B cell (primary cell): ENCODE measurements around the gene KRT77. TPM values are rescaled to one million over a fixed set of nuclear protein-coding genes. Genes with fewer than 3 reads are reported as not detected.

Experiments used
- ATAC-seq: fragments of 200-7000 bp; cut with Tn5 transposase; one replicate; pipeline ENCODE4 v1.10.0; 2021; ENCODE audit warnings: low read depth, mild to moderate bottlenecking, moderate number of reproducible peaks, moderate library complexity
- CTCF ChIA-PET: fragments of 350-600 bp; sonication (Branson Sonifier 250); formaldehyde crosslinking; loops from one replicate; lab custom pipeline; 2021; ENCODE audit warnings: antibody characterized with exemption, inconsistent platforms; lab: Charles Lee
- POLR2A ChIA-PET: fragments of 350-600 bp; sonication (Branson Sonifier 250); formaldehyde crosslinking; loops from one replicate; lab custom pipeline; 2021; ENCODE audit warnings: antibody characterized with exemption; lab: Charles Lee
- DNase-seq: peaks from one replicate; pipeline ENCODE4 v3.0.0; 2013
- H2AFZ ChIP-seq: 2 replicates; pipeline ENCODE4 v1.6.1; 2012; ENCODE audit warnings: mild to moderate bottlenecking, low read depth, low read length; ENCODE audit not compliant: insufficient read depth, poor library complexity, severe bottlenecking
- H3K27ac ChIP-seq, 2 donors: 1 replicate in 1 of 2; 2 replicates in 1 of 2; pipeline ENCODE4 v1.5.1; 2012 to 2013; ENCODE audit warnings: low read length in 2 of 2, mild to moderate bottlenecking in 2 of 2, moderate library complexity in 1 of 2
- H3K27me3 ChIP-seq, 4 experiments: fragments of 200-600 bp in 1 of 4; sonication (generic) in 1 of 4; replicated peaks in 1 of 4; 1 replicate in 2 of 4; 2 replicates in 2 of 4; pipeline versions ENCODE4 v1.6.1 to v1.7.0; 2013 to 2016; ENCODE audit warnings: low read length in 3 of 4, mild to moderate bottlenecking in 2 of 4, mixed read lengths in 1 of 4, moderate library complexity in 1 of 4; ENCODE audit not compliant: insufficient read depth in 4 of 4, control insufficient read depth in 3 of 4; ENCODE audit errors: control extremely low read depth in 1 of 4
- H3K36me3 ChIP-seq, 2 experiments: replicated peaks in 1 of 2; 1 replicate in 1 of 2; 2 replicates in 1 of 2; pipeline versions ENCODE4 v1.6.1 to v1.7.1; 2013; ENCODE audit warnings: low read length in 1 of 2; ENCODE audit not compliant: insufficient read depth in 2 of 2, control insufficient read depth in 1 of 2; ENCODE audit errors: control extremely low read depth in 1 of 2, extremely low read depth in 1 of 2
- H3K4me1 ChIP-seq, 2 donors: fragments of 200-600 bp in 1 of 2; sonication (generic) in 1 of 2; 1 replicate in 1 of 2; 2 replicates in 1 of 2; pipeline versions ENCODE4 v1.5.1 to v1.6.1; 2013 to 2017; ENCODE audit warnings: low read length in 2 of 2; ENCODE audit not compliant: control insufficient read depth in 2 of 2, insufficient read depth in 2 of 2
- H3K4me2 ChIP-seq: replicated peaks from 2 replicates; pipeline ENCODE3; 2012; ENCODE audit warnings: mild to moderate bottlenecking, low read depth, low read length; ENCODE audit not compliant: poor library complexity, severe bottlenecking
- H3K4me3 ChIP-seq, 5 experiments: fragments of 200-600 bp in 1 of 5; sonication (generic) in 1 of 5; 1 replicate in 3 of 5; 2 replicates in 2 of 5; pipeline versions ENCODE4 v1.5.1 to v1.7.0; 2011 to 2016; ENCODE audit warnings: low read length in 4 of 5, mild to moderate bottlenecking in 4 of 5, low read depth in 2 of 5, control low read depth in 1 of 5, moderate library complexity in 1 of 5; ENCODE audit not compliant: insufficient read depth in 1 of 5; ENCODE audit errors: control extremely low read depth in 1 of 5, extremely low read depth in 1 of 5
- H3K79me2 ChIP-seq: fragments of 200-600 bp; sonication (generic); one replicate; pipeline ENCODE4 v1.6.0; 2016; ENCODE audit warnings: low read length; ENCODE audit not compliant: control insufficient read depth, insufficient read depth
- H3K9ac ChIP-seq: fragments of 200-600 bp; sonication (generic); 2 replicates; pipeline ENCODE4 v1.6.1; 2017; ENCODE audit warnings: mild to moderate bottlenecking, low read length, moderate library complexity
- H3K9me3 ChIP-seq, 3 donors: one replicate each; pipeline versions ENCODE4 v1.6.1 to v1.7.1; 2013; ENCODE audit warnings: low read length in 2 of 3; ENCODE audit not compliant: control insufficient read depth in 2 of 3, insufficient read depth in 1 of 3; ENCODE audit errors: control extremely low read depth in 1 of 3
- H4K20me1 ChIP-seq: 2 replicates; pipeline ENCODE4 v1.6.0; 2012; ENCODE audit warnings: mild to moderate bottlenecking, low read length; ENCODE audit not compliant: insufficient read depth, control insufficient read depth, poor library complexity, severe bottlenecking
- H3K27ac Mint-ChIP-seq: one replicate; pipeline ENCODE4 v1.8.0; 2021; ENCODE audit warnings: mixed read lengths
- H3K27me3 Mint-ChIP-seq: one replicate; pipeline ENCODE4 v1.8.0; 2021; ENCODE audit warnings: mixed read lengths
- H3K4me1 Mint-ChIP-seq: one replicate; pipeline ENCODE4 v1.8.0; 2021; ENCODE audit warnings: mixed read lengths
- H3K4me3 Mint-ChIP-seq: one replicate; pipeline ENCODE4 v1.8.0; 2021; ENCODE audit warnings: mixed read lengths
- H3K9me3 Mint-ChIP-seq: one replicate; pipeline ENCODE4 v1.8.0; 2022; ENCODE audit warnings: mixed read lengths; ENCODE audit not compliant: insufficient read depth
- EZH2 ChIP-seq: IDR thresholded peaks from 2 replicates; pipeline ENCODE4 v1.6.1; 2012; ENCODE audit warnings: borderline replicate concordance, low read depth, mild to moderate bottlenecking, moderate library complexity, low read length; ENCODE audit not compliant: insufficient read depth, poor library complexity, severe bottlenecking
- WGBS: methylation state at CpG from one replicate; pipeline ENCODE4 v1.1.5; 2013; ENCODE audit warnings: missing lambda C conversion rate; ENCODE audit not compliant: insufficient coverage; 5-methylcytosine and 5-hydroxymethylcytosine counted together
- intact Hi-C: fragments of 100-400 bp; cut with micrococcal nuclease; formaldehyde crosslinking; loops from one replicate; pipeline ENCODE4 v1.10.0; 2022
- polyA plus RNA-seq: library from polyadenylated mRNA; depleted of rRNA; stranded (reverse); fragments of >200 nt; gene quantifications from 2 replicates; pipeline ENCODE4 v1.2.3, GENCODE V29; 2012
- total RNA-seq, 2 donors: library from RNA; stranded (reverse); fragments of 120-200 nt in 1 of 2; gene quantifications; 1 replicate in 1 of 2; 2 replicates in 1 of 2; pipeline versions ENCODE4 v1.2.3 to v1.2.4, GENCODE V29; 2013 to 2022
- TF ChIP-seq, protein P1 (sequence below): fragments of 200-600 bp; IDR thresholded peaks from one replicate; pipeline ENCODE4 v1.8.0; 2022; ENCODE audit warnings: antibody characterized with exemption, mild to moderate bottlenecking

Gene KRT77
- total and polyA plus RNA-seq, 2 donors (not counting 1 experiment from before 2014, with no cell fraction given): not detected

DNA sequence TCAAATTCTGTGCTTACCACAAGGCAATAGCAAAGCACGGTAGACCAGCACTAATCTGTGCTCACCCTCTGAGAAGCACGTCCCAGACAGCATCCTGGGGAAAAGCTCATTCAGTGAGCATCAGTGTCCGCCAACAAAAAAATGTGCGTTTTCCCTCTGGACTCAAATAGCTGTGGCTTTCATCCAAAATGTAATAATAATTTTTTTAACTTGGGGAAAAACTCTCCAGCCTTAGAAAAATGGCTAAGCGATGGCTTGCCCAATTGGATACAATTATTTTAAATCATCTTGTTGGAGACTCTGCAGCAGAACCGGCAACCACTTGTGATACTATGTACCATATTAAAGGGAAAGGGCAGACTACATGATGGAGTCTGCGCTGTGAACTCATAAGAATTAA is 1.1 kb upstream of the KRT77 start:
- WGBS: 90% methylated on average over 3 of the region's 7 CpGs
- H3K9ac ChIP-seq: no peak overlapping the region
- Mint-ChIP-seq H3K27me3 (peaks cover 36% of the 10 kb centered on the region), H3K4me3 (no peak overlapping the region), H3K4me1 (no peaks in the 10 kb centered on the region), H3K9me3 (no peaks in the 10 kb centered on the region), H3K27ac (no peak overlapping the region)
- no peak overlapping the region for H3K4me3 ChIP-seq
- no peak overlapping the region for H3K4me2 ChIP-seq
- DNase-seq (no peak), ATAC-seq (no peak)
- H4K20me1 ChIP-seq: no peaks in the 10 kb centered on the region
- H3K79me2 ChIP-seq: no peaks in the 10 kb centered on the region
- intact Hi-C loops: no loop called here
- no peak overlapping the region for H3K27ac ChIP-seq
- no peak for TF ChIP-seq EZH2
- TF ChIP-seq, protein P1, sequence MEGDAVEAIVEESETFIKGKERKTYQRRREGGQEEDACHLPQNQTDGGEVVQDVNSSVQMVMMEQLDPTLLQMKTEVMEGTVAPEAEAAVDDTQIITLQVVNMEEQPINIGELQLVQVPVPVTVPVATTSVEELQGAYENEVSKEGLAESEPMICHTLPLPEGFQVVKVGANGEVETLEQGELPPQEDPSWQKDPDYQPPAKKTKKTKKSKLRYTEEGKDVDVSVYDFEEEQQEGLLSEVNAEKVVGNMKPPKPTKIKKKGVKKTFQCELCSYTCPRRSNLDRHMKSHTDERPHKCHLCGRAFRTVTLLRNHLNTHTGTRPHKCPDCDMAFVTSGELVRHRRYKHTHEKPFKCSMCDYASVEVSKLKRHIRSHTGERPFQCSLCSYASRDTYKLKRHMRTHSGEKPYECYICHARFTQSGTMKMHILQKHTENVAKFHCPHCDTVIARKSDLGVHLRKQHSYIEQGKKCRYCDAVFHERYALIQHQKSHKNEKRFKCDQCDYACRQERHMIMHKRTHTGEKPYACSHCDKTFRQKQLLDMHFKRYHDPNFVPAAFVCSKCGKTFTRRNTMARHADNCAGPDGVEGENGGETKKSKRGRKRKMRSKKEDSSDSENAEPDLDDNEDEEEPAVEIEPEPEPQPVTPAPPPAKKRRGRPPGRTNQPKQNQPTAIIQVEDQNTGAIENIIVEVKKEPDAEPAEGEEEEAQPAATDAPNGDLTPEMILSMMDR: no peak
- no peaks in the 10 kb centered on the region for H3K4me1 ChIP-seq
- POLR2A ChIA-PET: no interaction called here
- H3K9me3 ChIP-seq: no peaks in the 10 kb centered on the region
- no peaks in the 10 kb centered on the region for H3K27me3 ChIP-seq
- H3K36me3 ChIP-seq: no peaks in the 10 kb centered on the region
- no peak overlapping the region for H2AFZ ChIP-seq
- CTCF ChIA-PET: no interaction called here

DNA sequence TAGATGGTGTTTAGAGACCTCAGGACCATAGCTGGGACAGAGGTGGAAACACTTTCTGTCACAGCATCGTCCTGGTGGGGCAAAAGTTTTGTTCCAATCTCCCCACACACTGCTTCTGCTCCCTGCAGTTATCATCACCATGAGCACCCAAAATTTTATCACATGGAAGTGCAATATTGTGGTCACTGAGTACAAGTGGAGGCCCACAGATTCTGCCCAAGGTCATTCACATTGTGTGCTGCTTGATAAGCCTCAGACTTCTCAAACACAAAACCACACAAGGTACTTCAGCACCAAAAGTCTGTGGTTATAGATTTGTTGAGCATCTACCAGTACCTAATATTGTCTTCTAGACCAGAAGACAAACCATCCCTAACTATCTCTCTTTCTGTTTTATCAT is 554 bp upstream of the KRT77 start:
- POLR2A ChIA-PET: no interaction called here
- Histone ChIP-seq H3K36me3 (no peaks in the 10 kb centered on the region), H3K79me2 (no peaks in the 10 kb centered on the region), H3K4me1 (no peaks in the 10 kb centered on the region), H3K9me3 (no peaks in the 10 kb centered on the region), H3K9ac (no peak overlapping the region), H3K27ac (no peak overlapping the region), H2AFZ (no peak overlapping the region), H4K20me1 (no peaks in the 10 kb centered on the region), H3K4me3 (no peak overlapping the region), H3K27me3 (no peaks in the 10 kb centered on the region), H3K4me2 (no peak overlapping the region)
- CTCF ChIA-PET: no interaction called here
- Mint-ChIP-seq H3K4me1 (no peaks in the 10 kb centered on the region), H3K9me3 (no peaks in the 10 kb centered on the region), H3K27me3 (peaks cover 37% of the 10 kb centered on the region), H3K27ac (no peak overlapping the region), H3K4me3 (no peak overlapping the region)
- intact Hi-C loops: no loop called here
- WGBS: no CpG with 5 or more reads among the region's 1 CpG
- TF ChIP-seq, protein P1: no peak
- TF ChIP-seq EZH2: no peak
- ATAC-seq: no peak
- DNase-seq: no peak
